H1 (cell line): Measurements from ENCODE around the gene GTF2A1. TPM values are rescaled to one million over a fixed set of nuclear protein-coding genes. Genes with fewer than 3 reads are reported as not detected.

Experiments used
- CTCF ChIA-PET: fragments of 300-600 bp; sonication (Branson Sonifier 250); formaldehyde crosslinking; loops from one replicate; lab custom pipeline; 2021; ENCODE audit not compliant: partially characterized antibody; lab: Charles Lee
- POLR2A ChIA-PET: fragments of 300-600 bp; sonication (Branson Sonifier 250); formaldehyde crosslinking; loops from one replicate; lab custom pipeline; 2021; ENCODE audit warnings: inconsistent platforms; ENCODE audit not compliant: partially characterized antibody; lab: Charles Lee
- DNase-seq, 2 experiments: peaks; one replicate each; pipeline versions ENCODE4 v3.0.0 to v3.0.0-alpha.2; 2010 to 2022; ENCODE audit warnings: low spot score in 2 of 2, low read depth in 1 of 2, mixed read lengths in 1 of 2
- FAIRE-seq: peaks from 2 replicates; lab custom pipeline; 2011; peaks lifted over from hg19 to GRCh38; lab: Jason Lieb, UNC
- H2AFZ ChIP-seq: 2 replicates; pipeline ENCODE4 v1.8.1; 2012; ENCODE audit warnings: low read length, inconsistent platforms
- H2AK5ac ChIP-seq: 2 replicates; pipeline ENCODE4 v1.6.1; 2013; ENCODE audit warnings: low read depth, low read length
- H2BK120ac ChIP-seq: replicated peaks from 2 replicates; pipeline ENCODE3; 2013; ENCODE audit warnings: low read depth, low read length, inconsistent platforms
- H2BK12ac ChIP-seq: 2 replicates; pipeline ENCODE4 v1.6.1; 2013; ENCODE audit warnings: low read depth, low read length
- H2BK15ac ChIP-seq: 2 replicates; pipeline ENCODE4 v1.6.1; 2013; ENCODE audit warnings: low read length
- H2BK20ac ChIP-seq: 2 replicates; pipeline ENCODE4 v1.6.1; 2013; ENCODE audit warnings: low read length
- H2BK5ac ChIP-seq: 2 replicates; pipeline ENCODE4 v1.6.1; 2013; ENCODE audit warnings: low read depth, low read length
- H3K14ac ChIP-seq: 2 replicates; pipeline ENCODE4 v1.6.1; 2013; ENCODE audit warnings: inconsistent platforms; ENCODE audit not compliant: insufficient read length
- H3K18ac ChIP-seq: 2 replicates; pipeline ENCODE4 v1.6.1; 2013; ENCODE audit warnings: low read length; ENCODE audit errors: extremely low read depth
- H3K23ac ChIP-seq: 2 replicates; pipeline ENCODE4 v1.6.1; 2013; ENCODE audit warnings: inconsistent platforms; ENCODE audit not compliant: insufficient read length
- H3K23me2 ChIP-seq: 2 replicates; pipeline ENCODE4 v1.6.1; 2013; ENCODE audit warnings: low read depth, low read length
- H3K27ac ChIP-seq: 2 replicates; pipeline ENCODE4 v1.6.1; 2011; ENCODE audit warnings: low read depth, low read length, inconsistent platforms
- H3K27me3 ChIP-seq, 4 experiments: replicated peaks in 1 of 4; 1 replicate in 1 of 4; 2 replicates in 3 of 4; pipeline versions ENCODE4 v1.6.1 to v1.8.1; 2011 to 2013; ENCODE audit warnings: low read length in 3 of 4, mild to moderate bottlenecking in 3 of 4, inconsistent platforms in 2 of 4, mixed read lengths in 2 of 4, moderate library complexity in 1 of 4; ENCODE audit not compliant: control insufficient read depth in 3 of 4, insufficient read depth in 3 of 4; ENCODE audit errors: extremely low read depth in 1 of 4
- H3K36me3 ChIP-seq, 4 experiments: 2 replicates each; pipeline versions ENCODE4 v1.6.1 to v1.8.1; 2011 to 2013; ENCODE audit warnings: mild to moderate bottlenecking in 4 of 4, low read length in 3 of 4, moderate library complexity in 2 of 4, control low read depth in 1 of 4, inconsistent platforms in 1 of 4; ENCODE audit not compliant: insufficient read depth in 4 of 4, control insufficient read depth in 2 of 4
- H3K4ac ChIP-seq: replicated peaks from 2 replicates; pipeline ENCODE3; 2013; ENCODE audit warnings: low read length, low read depth, mixed read lengths, inconsistent platforms; ENCODE audit not compliant: insufficient read length
- H3K4me1 ChIP-seq, 4 experiments: replicated peaks in 1 of 4; 1 replicate in 1 of 4; 2 replicates in 3 of 4; pipeline versions ENCODE4 v1.6.1 to v1.8.1; 2011 to 2013; ENCODE audit warnings: low read length in 3 of 4, inconsistent platforms in 2 of 4, mixed read lengths in 1 of 4; ENCODE audit not compliant: insufficient read depth in 4 of 4, control insufficient read depth in 3 of 4
- H3K4me2 ChIP-seq, 2 experiments: 2 replicates each; pipeline versions ENCODE4 v1.6.1 to v1.8.1; 2011 to 2013; ENCODE audit warnings: low read depth in 2 of 2, low read length in 2 of 2, control low read depth in 1 of 2, inconsistent platforms in 1 of 2, mild to moderate bottlenecking in 1 of 2; ENCODE audit not compliant: insufficient read depth in 1 of 2
- H3K4me3 ChIP-seq, 4 experiments: fragments of 200-600, 300-600 bp in 1 of 4; sonication (generic), shearing (Covaris generic), sonication (Bioruptor Twin) in 1 of 4; 2 replicates each; pipeline versions ENCODE4 v1.5.1 to v1.8.1; 2011 to 2016; ENCODE audit warnings: low read length in 4 of 4, low read depth in 3 of 4, control low read depth in 2 of 4, inconsistent platforms in 2 of 4, mild to moderate bottlenecking in 2 of 4, mixed read lengths in 1 of 4, moderate library complexity in 1 of 4; ENCODE audit not compliant: insufficient read depth in 2 of 4; ENCODE audit errors: extremely low read depth in 1 of 4
- H3K56ac ChIP-seq: replicated peaks from 2 replicates; pipeline ENCODE3; 2013; ENCODE audit warnings: low read depth, mild to moderate bottlenecking, mixed read lengths, low read length, inconsistent platforms; ENCODE audit not compliant: insufficient read length
- H3K79me1 ChIP-seq: 2 replicates; pipeline ENCODE4 v1.6.1; 2013; ENCODE audit warnings: low read depth, low read length, control low read depth
- H3K79me2 ChIP-seq, 2 experiments: 2 replicates each; pipeline versions ENCODE4 v1.6.1 to v1.8.1; 2012 to 2013; ENCODE audit warnings: low read length in 2 of 2, mild to moderate bottlenecking in 2 of 2, inconsistent platforms in 1 of 2; ENCODE audit not compliant: insufficient read depth in 2 of 2, control insufficient read depth in 1 of 2
- H3K9ac ChIP-seq, 4 experiments: replicated peaks in 1 of 4; 1 replicate in 1 of 4; 2 replicates in 3 of 4; pipeline versions ENCODE4 v1.6.1 to v1.8.1; 2011 to 2013; ENCODE audit warnings: low read depth in 3 of 4, low read length in 3 of 4, control low read depth in 2 of 4, mild to moderate bottlenecking in 2 of 4, moderate library complexity in 2 of 4, inconsistent platforms in 1 of 4; ENCODE audit errors: extremely low read depth in 1 of 4
- H3K9me3 ChIP-seq, 2 experiments: 2 replicates each; pipeline versions ENCODE4 v1.6.1 to v1.8.1; 2012 to 2013; ENCODE audit warnings: mild to moderate bottlenecking in 2 of 2, moderate library complexity in 2 of 2, control low read depth in 1 of 2, inconsistent platforms in 1 of 2, low read depth in 1 of 2, low read length in 1 of 2, mixed read lengths in 1 of 2; ENCODE audit not compliant: insufficient read depth in 2 of 2
- H4K20me1 ChIP-seq, 2 experiments: replicated peaks in 1 of 2; 2 replicates each; pipeline versions ENCODE3 to v1.8.1; 2011 to 2013; ENCODE audit warnings: inconsistent platforms in 2 of 2, low read length in 2 of 2, mild to moderate bottlenecking in 1 of 2; ENCODE audit not compliant: insufficient read depth in 2 of 2, control insufficient read depth in 1 of 2
- H4K5ac ChIP-seq: 2 replicates; pipeline ENCODE4 v1.6.1; 2013; ENCODE audit warnings: low read length, low read depth, mixed read lengths, inconsistent platforms; ENCODE audit not compliant: insufficient read length
- H4K8ac ChIP-seq: 2 replicates; pipeline ENCODE4 v1.8.0; 2013; ENCODE audit warnings: mild to moderate bottlenecking, moderate library complexity, low read length, inconsistent platforms; ENCODE audit not compliant: insufficient read depth; ENCODE audit errors: extremely low read depth
- H4K91ac ChIP-seq: replicated peaks from 2 replicates; pipeline ENCODE3; 2013; ENCODE audit warnings: low read length, mixed read lengths, inconsistent platforms; ENCODE audit not compliant: insufficient read length
- BACH1 ChIP-seq: IDR thresholded peaks from 2 replicates; pipeline ENCODE4 v1.6.1; 2012; ENCODE audit warnings: low read length, improper control_type of control experiment
- FOSL1 ChIP-seq: IDR thresholded peaks from 2 replicates; pipeline ENCODE4 v1.6.1; 2011; ENCODE audit warnings: mild to moderate bottlenecking, low read depth, low read length, moderate library complexity; ENCODE audit not compliant: insufficient read depth
- GTF2F1 ChIP-seq: IDR thresholded peaks from 2 replicates; pipeline ENCODE4 v1.6.1; 2012; ENCODE audit warnings: low read depth, low read length, improper control_type of control experiment, borderline replicate concordance
- JUN ChIP-seq: IDR thresholded peaks from 2 replicates; pipeline ENCODE4 v1.6.1; 2011; ENCODE audit warnings: low read depth, mild to moderate bottlenecking, improper control_type of control experiment, low read length
- JUND ChIP-seq: IDR thresholded peaks from 2 replicates; pipeline ENCODE4 v1.6.1; 2011; ENCODE audit warnings: mild to moderate bottlenecking, improper control_type of control experiment, low read length
- KDM4A ChIP-seq: IDR thresholded peaks from one replicate; pipeline ENCODE4 v1.7.1; 2012; ENCODE audit warnings: low read depth, mild to moderate bottlenecking, moderate library complexity, low read length, inconsistent platforms; ENCODE audit not compliant: severe bottlenecking
- MAFK ChIP-seq: IDR thresholded peaks from 2 replicates; pipeline ENCODE4 v1.6.1; 2012; ENCODE audit warnings: low read depth, mild to moderate bottlenecking, improper control_type of control experiment, low read length
- NANOG ChIP-seq: IDR thresholded peaks from 2 replicates; pipeline ENCODE4 v1.6.1; 2011; ENCODE audit warnings: low read length, low read depth, mild to moderate bottlenecking, inconsistent platforms; ENCODE audit not compliant: insufficient read depth, poor library complexity, severe bottlenecking
- PHF8 ChIP-seq: fragments of 200-600 bp; sonication (generic); conservative IDR thresholded peaks from 2 replicates; pipeline ENCODE4 v1.7.1; 2012; ENCODE audit warnings: low read depth, mild to moderate bottlenecking, inconsistent platforms, low read length, moderate library complexity
- POU5F1 ChIP-seq: IDR thresholded peaks from 2 replicates; pipeline ENCODE4 v1.6.1; 2011; ENCODE audit warnings: low read depth, mild to moderate bottlenecking, low read length, moderate library complexity
- SIN3A ChIP-seq, 2 experiments: IDR thresholded peaks in 1 of 2; conservative IDR thresholded peaks in 1 of 2; 2 replicates each; pipeline ENCODE4 v1.6.1; 2011 to 2012; ENCODE audit warnings: low read length in 2 of 2, improper control_type of control experiment in 1 of 2, low read depth in 1 of 2, mild to moderate bottlenecking in 1 of 2
- TAF7 ChIP-seq: optimal IDR thresholded peaks from 2 replicates; pipeline ENCODE3; 2011; ENCODE audit warnings: low read depth, mild to moderate bottlenecking, inconsistent platforms, low read length, moderate library complexity, borderline replicate concordance
- WGBS, 2 experiments: shearing (Covaris generic) in 1 of 2; methylation state at CpG; one replicate each; pipeline versions ENCODE4 v1.1.6 to v1.1.7; 2013 to 2015; ENCODE audit warnings: low lambda C conversion rate in 2 of 2, mixed read lengths in 2 of 2, inconsistent platforms in 1 of 2, low coverage in 1 of 2, missing lambda C conversion rate in 1 of 2; ENCODE audit not compliant: insufficient replicate concordance in 2 of 2, insufficient coverage in 1 of 2, insufficient read length in 1 of 2; ENCODE audit errors: extremely low coverage in 1 of 2, missing lambda C conversion rate in 1 of 2; 5-methylcytosine and 5-hydroxymethylcytosine counted together
- polyA plus RNA-seq, 7 experiments: library from polyadenylated mRNA; depleted of rRNA in 3 of 7; stranded (reverse) in 5 of 7; unstranded in 2 of 7; fragments of >200 nt in 5 of 7; fragments of 200-250 nt in 2 of 7; gene quantifications; 1 replicate in 5 of 7; 2 replicates in 1 of 7; 4 replicates in 1 of 7; pipeline versions ENCODE4 v1.2.1 to v1.2.3, GENCODE V29; 2011 to 2013; ENCODE audit warnings: missing spikeins in 2 of 7, mixed read lengths in 2 of 7
- total RNA-seq: library from RNA; stranded (reverse); fragmentation: NEBNext Ultra II Directional; extraction: Animal tissue kit (Norgen Biotek cat#: 25700); gene quantifications from 2 replicates; pipeline ENCODE4 v1.2.1, GENCODE V29; 2021
- TF ChIP-seq, protein P1 (sequence below): IDR thresholded peaks from 2 replicates; pipeline ENCODE4 v1.6.1; 2012; ENCODE audit warnings: inconsistent platforms

Gene GTF2A1
- total and polyA plus RNA-seq, 2 of the 8 experiments (the other 6 are each of a cell fraction or from before 2014, with no cell fraction given) = 24.1 to 57.8 TPM

DNA sequence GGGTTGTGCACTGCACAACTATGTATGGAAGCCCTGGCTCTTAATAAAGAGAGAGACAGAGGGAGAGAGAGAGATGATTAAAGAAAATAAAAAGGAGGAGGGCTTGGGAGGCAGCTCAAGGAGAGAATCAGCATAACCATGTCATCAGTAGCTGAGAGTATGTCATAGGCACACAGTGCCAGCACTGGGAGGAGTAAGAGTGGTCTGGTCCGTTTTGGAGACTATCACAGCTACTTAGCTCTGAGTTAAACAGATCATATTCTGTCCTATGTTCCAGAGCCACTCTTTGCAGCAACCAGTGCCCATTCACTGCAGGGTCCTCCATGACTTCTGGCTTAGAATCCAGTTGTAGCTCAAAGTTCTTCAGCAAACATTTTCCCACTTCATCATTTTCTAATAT lies 59.0 kb downstream of the GTF2A1 start:
- Histone ChIP-seq H2AK5ac (no peak overlapping the region), H3K23ac (no peak overlapping the region), H3K56ac (no peak overlapping the region), H2BK12ac (no peak overlapping the region), H3K4ac (no peak overlapping the region), H4K91ac (no peak overlapping the region), H3K9me3 (no peaks in the 10 kb centered on the region), H2BK5ac (no peak overlapping the region), H3K9ac (no peak overlapping the region), H3K36me3 (no peaks in the 10 kb centered on the region), H2AFZ (no peak overlapping the region), H4K5ac (no peak overlapping the region), H3K14ac (no peak overlapping the region), H4K20me1 (no peaks in the 10 kb centered on the region), H4K8ac (no peak overlapping the region), H3K27ac (no peak overlapping the region), H3K79me1 (no peaks in the 10 kb centered on the region), H2BK15ac (no peak overlapping the region), H3K23me2 (no peaks in the 10 kb centered on the region), H3K18ac (no peak overlapping the region), H3K79me2 (no peaks in the 10 kb centered on the region), H3K27me3 (no peaks in the 10 kb centered on the region), H2BK20ac (no peak overlapping the region), H3K4me3 (no peak overlapping the region), H2BK120ac (no peak overlapping the region), H3K4me1 (peaks cover 0 to 2% (median 0%) of the 10 kb centered on the region in 4 experiments; a peak in 1 of 7 replicates), H3K4me2 (no peak overlapping the region)
- ChIA-PET POLR2A (interaction anchor here (1.1 to 2.9 kb wide), 2 partner anchors 57 to 59 kb away, joined by 4 to 8 read pairs; partner anchors contain the start of gene GTF2A1), CTCF (interaction anchor here (0.7 to 9.0 kb wide), 13 partner anchors 10 to 291 kb away, joined by 3 to 65 read pairs (median 5); partner anchors contain the start of gene TSHR)
- WGBS, 2 experiments = 74% methylated on average over 1 of the region's 1 CpG; no CpG with 5 or more reads in 1 of the 2 experiments
- FAIRE-seq (no peak), DNase-seq (no peak)
- TF ChIP-seq FOSL1 = no peak
- no peak for TF ChIP-seq JUN
- no peak for TF ChIP-seq TAF7
- no peak for TF ChIP-seq NANOG
- TF ChIP-seq JUND = no peak
- TF ChIP-seq BACH1 = no peak
- no peak for TF ChIP-seq POU5F1
- TF ChIP-seq, protein P1, sequence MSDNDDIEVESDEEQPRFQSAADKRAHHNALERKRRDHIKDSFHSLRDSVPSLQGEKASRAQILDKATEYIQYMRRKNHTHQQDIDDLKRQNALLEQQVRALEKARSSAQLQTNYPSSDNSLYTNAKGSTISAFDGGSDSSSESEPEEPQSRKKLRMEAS = no peak
- TF ChIP-seq PHF8 = no peak
- no peak for TF ChIP-seq SIN3A (conservative IDR thresholded peaks at IDR 0.05 in 1 of 2, IDR thresholded peaks at IDR 0.05 in 1 of 2; ENCODE audit: low read depth in 1 of 2, low read length in 2 of 2)
- no peak for TF ChIP-seq GTF2F1
- TF ChIP-seq MAFK = no peak
- TF ChIP-seq KDM4A = no peak
